Transverse colon (tissue), 3 donors: ENCODE measurements around the gene LRRN4.

ENCODE experiments used
- CTCF ChIP-seq, 5 experiments: fragments of 200-600 bp in 3 of 5; fragments of 450-650 bp in 2 of 5; sonication (generic) in 3 of 5; IDR thresholded peaks; 1 replicate in 2 of 5; 2 replicates in 3 of 5; pipeline ENCODE4 v1.5.1; 2016 to 2017; ENCODE audit warnings: antibody characterized with exemption in 5 of 5, inconsistent platforms in 3 of 5, mild to moderate bottlenecking in 2 of 5, moderate library complexity in 1 of 5
- EP300 ChIP-seq: sonication (generic); formaldehyde crosslinking; IDR thresholded peaks from one replicate; pipeline ENCODE4 v1.6.1; 2017; ENCODE audit warnings: antibody characterized with exemption, low read depth
- POLR2A ChIP-seq: fragments of 450-650 bp; IDR thresholded peaks from one replicate; pipeline ENCODE4 v1.6.1; 2016; ENCODE audit warnings: antibody characterized with exemption, mild to moderate bottlenecking, moderate library complexity

DNA sequence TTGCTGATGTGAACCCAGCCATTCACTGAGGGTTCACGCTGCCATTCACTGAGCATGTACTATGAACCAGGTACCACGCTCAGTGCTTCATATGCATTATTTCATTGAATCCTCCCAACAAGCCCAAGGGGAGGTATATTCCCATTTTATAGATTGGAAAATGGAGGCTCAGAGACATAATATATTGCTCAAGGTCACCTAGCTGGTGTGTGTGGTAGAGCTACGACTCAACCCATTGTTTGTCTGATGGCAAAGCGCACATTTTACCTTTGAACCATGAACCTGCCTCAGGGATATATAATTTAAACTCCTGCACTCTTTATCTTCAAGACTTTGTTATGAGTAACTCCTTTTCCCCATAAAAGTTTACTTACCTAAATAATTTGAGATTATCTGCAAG lies 40.7 kb upstream of the LRRN4 start:
- no peak for TF ChIP-seq POLR2A
- no peak for TF ChIP-seq CTCF (IDR thresholded peaks at IDR 0.05)
- no peak for TF ChIP-seq EP300
